GM19099 (cell line): ENCODE measurements around the gene UROC1.

Experiments used
- POLR2A ChIP-seq: IDR thresholded peaks from 3 replicates; pipeline ENCODE4 v1.6.1; 2011; ENCODE audit warnings: low read depth; ENCODE audit not compliant: insufficient read length; ENCODE audit errors: extremely low read depth

UROC1 gene

GRCh38 chr3:126498929-126499328 is 18.6 kb downstream of the UROC1 start:
- no peak for TF ChIP-seq POLR2A

- no peak for TF ChIP-seq POLR2A
Measured at GRCh38 chr3:126498461-126498860, 19.1 kb downstream of the UROC1 start.

DNA sequence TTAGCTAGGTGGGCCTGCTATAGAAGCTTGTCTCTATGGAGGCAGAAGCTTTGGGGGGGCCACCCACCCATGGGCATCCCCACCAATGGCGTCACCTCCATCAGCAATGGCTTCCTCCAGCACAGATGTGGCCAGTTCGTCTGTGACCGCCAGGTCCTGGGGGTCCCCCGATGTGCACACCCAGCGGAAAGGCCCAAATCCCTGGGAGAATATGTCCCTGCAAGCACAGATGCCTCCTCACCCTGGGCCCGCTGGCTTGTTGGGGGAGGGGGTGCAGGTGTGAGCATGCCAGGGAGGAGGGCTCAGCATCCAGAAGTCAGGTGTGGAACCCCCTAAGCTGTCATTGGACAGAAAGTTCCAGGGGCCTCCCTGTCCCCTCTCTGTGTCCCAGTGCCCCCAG is 19.6 kb downstream of the UROC1 start:
- no peak for TF ChIP-seq POLR2A

- TF ChIP-seq POLR2A: no peak
Measured at GRCh38 chr3:126496894-126497850, 20.4 kb downstream of the UROC1 start.

GRCh38 chr3:126495786-126496185 is 21.8 kb downstream of the UROC1 start:
- TF ChIP-seq POLR2A: no peak

DNA sequence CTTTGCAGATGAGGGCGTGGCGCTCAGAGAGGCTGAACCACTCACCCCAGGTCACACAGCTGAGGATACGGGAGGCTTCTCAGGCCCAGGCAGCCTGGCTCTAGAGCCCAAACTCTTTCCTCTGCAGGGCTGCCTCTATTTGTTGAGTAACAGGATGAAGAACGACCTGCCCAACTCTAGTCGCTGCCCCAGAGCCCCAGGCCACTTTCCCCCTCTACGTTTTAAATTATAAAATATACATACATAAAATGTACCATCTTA is 22.7 kb downstream of the UROC1 start:
- TF ChIP-seq POLR2A: no peak

DNA sequence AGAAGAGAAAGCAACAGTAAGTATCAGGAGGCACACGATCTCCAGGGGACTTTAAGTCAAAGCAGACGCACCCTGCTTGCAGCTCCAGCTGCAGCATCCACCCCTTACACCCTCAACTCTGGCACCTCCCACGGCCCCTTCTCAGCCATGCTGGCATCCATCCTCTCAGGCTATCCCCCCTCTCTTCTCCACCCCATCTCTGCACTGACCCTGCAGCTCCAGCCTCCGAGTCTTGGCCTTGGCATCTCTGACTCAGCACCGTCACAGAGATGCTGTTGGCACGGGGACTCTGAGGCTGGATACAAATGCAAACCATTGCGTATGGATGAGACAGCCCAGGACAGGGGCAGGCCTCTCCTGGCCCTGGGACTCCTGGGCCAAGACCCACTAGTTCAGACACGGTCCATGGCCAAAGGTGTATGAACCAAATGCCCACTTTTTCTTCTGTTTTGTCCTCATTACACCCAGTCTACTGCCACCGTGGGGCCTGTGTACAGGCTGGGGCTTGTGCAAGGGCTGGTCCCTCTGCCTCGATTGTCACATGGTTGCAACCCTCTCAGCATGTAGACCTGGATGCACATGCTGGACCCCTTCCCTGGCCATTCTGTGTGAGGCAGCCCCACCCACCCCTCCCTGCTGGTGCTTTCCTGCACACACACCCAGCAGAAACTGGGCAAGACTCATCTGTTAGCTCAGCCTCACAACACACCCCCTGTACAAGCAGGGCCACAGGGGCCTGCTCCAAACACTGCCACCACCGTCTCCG is 23.2 kb downstream of the UROC1 start:
- no peak for TF ChIP-seq POLR2A

- no peak for TF ChIP-seq POLR2A
Measured at GRCh38 chr3:126493739-126494138, 23.8 kb downstream of the UROC1 start.

GRCh38 chr3:126493051-126493450 is 24.5 kb downstream of the UROC1 start:
- no peak for TF ChIP-seq POLR2A

- no peak for TF ChIP-seq POLR2A
Measured at GRCh38 chr3:126491221-126492013, 26.2 kb downstream of the UROC1 start.

GRCh38 chr3:126490619-126491018 is 27.0 kb downstream of the UROC1 start:
- TF ChIP-seq POLR2A: no peak

DNA sequence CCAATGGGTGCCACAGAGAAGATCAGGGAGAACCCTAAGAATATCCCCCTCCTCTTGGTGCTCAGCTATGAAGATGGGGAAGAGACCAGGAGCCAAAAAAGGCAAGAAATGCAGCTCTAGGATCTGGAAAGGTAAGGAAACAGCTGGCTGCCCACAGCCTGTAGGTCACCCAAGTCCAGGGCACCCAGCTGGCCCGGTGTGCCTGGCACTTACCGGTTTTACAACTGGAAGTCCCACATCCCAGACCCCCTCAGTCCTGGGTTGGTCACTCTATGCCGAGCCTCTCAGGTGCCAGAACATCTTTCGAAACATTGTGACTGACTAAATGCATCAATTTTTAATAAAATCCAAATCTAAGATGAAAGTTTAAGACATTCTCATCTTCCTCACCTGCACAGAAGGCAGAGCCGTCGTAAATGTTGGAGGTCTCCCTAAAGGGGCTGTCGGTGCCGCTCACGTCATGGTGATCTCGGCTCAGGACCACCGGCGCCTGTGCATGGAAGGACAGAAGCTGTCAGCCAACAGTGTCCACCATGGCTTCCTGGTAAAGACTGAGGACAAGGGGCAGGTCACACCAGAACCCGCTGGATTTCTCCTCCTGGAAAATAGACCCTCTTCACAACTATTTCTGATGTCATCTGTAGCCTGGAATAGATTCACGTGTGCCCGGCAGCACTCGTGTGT is 28.5 kb downstream of the UROC1 start:
- TF ChIP-seq POLR2A: no peak

DNA sequence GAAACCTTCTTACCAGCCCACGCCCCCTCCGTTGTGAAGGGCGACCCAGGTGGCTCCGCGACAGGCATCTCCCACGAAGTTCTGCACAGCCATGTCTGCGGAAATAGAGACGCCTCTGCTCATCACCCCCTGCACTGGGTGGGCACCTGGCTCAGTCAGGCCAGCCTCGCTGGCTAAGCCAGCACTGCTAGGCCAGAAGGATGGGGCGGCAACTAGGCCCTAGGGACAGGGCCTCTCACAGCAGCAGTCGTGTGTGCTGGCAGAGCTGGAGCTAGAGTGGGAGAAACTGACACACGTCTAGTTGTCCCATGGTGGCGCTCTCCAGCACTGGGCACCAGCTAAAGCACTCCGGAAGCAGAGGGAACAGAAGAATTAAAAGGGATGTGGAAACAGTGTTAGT is 29.4 kb downstream of the UROC1 start:
- no peak for TF ChIP-seq POLR2A

DNA sequence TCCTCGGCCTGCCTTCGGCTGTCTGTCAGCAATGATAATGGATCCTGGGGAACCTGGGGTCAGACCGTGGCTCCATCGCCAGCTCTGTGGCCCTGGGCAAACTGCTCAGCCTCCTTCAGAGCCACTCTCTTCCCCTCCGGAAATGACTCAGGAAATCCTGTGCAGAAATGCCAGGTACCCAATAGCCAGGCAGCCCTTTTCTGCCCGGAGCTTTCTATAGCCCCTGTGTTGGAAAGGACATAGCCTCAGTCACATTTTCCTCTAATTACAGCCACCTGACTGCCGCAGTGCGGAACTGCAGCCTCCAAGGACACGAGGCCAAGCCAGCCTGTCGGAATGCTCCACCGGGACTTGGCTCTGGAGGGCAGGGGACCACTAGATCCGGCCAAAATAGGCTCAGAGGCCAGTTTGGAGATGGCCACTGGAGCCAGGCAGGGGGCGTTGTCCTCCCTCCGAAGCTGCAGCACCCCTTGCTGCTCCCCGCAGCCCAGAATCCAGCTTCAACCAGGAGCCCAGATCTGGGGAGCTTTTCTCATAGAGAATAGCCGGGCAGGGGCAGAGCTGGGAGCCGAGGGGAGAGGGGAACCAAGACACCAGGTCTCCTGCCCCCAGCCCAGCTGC is 30.3 kb downstream of the UROC1 start:
- no peak for TF ChIP-seq POLR2A
